HFF-Myc (cell line): ENCODE results near the gene WDR33.

ENCODE experiments used
- DNase-seq: peaks from one replicate; pipeline ENCODE4 v3.0.0-alpha.2; 2011; ENCODE audit warnings: low read depth; ENCODE audit errors: extremely low read depth
- H3K4me3 ChIP-seq: replicated peaks from 2 replicates; pipeline ENCODE4 v1.5.1; 2011; ENCODE audit warnings: low read depth, mild to moderate bottlenecking, control low read depth, low read length
- CTCF ChIP-seq: IDR thresholded peaks from 2 replicates; pipeline ENCODE4 v1.5.1; 2012; ENCODE audit warnings: mild to moderate bottlenecking, low read depth, low read length, control low read depth; ENCODE audit errors: missing control alignments

The WDR33 gene

DNA sequence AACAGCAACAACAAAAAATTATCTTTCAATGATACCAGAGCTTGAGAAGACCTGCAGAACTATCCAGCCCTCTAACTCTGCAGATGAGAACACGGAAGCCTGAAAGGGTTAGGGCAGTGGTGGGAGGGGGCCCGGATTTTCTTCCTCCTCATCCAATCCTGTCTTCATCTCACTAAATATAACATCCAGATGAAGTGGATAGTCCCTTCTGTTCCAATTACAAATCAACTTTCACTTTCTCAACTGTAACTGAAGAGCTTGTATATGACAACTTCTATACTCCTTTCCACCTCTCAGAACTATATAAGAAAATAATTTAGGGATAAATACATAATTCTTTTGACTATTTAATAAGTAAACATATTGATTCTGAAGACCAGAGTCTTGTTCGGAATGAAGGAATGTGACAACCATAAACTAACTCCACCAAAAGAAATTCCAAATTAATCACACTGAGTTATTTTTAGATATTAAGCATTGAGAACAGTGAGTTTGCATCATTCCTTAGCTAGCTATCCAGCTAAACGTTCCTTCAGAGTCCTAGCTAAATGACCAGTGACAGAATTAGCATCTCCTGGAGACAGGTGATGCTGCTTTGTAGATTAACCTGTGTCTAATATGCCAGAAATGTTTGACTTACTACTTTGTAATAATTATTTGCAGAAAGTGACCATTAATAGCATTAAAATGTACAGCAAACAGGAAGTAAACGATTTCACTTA lies 77.0 kb downstream of the WDR33 start:
- no peak overlapping the region for H3K4me3 ChIP-seq
- TF ChIP-seq CTCF, result no peak
- no peak for DNase-seq

DNA sequence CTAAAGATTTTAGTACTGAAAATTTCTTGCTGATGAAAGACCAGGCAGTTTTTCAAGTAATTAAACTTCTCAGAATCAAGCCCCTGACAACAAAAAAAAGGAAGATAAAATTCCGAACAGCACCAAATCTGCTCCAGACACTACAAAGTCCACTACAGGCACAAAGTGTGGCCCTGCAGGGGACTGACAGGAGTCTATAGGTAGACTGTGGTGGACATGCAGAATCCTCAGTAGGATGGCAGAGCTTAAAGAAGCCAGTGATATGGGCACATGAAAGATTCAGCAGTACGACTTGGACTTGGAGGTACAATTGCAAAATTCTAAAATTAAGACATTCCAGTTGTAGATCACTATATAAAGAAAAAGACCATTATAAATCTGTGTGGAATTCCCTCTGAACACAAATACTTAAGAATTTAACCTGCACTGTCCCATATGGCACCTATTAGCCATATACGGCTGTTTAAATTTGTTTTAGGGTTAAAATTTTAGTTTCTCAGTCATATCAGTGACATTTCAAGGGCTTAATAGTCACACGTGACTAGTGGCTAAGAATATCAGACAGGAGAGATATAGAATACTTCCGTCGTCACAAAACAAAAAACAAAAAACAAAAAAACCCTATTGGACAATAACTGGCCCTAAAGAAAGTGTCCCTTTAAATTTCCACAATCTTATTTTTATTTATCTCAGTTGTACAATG lies 77.7 kb downstream of the WDR33 start:
- TF ChIP-seq CTCF, result no peak
- no peak for DNase-seq
- H3K4me3 ChIP-seq, result no peak overlapping the region

DNA sequence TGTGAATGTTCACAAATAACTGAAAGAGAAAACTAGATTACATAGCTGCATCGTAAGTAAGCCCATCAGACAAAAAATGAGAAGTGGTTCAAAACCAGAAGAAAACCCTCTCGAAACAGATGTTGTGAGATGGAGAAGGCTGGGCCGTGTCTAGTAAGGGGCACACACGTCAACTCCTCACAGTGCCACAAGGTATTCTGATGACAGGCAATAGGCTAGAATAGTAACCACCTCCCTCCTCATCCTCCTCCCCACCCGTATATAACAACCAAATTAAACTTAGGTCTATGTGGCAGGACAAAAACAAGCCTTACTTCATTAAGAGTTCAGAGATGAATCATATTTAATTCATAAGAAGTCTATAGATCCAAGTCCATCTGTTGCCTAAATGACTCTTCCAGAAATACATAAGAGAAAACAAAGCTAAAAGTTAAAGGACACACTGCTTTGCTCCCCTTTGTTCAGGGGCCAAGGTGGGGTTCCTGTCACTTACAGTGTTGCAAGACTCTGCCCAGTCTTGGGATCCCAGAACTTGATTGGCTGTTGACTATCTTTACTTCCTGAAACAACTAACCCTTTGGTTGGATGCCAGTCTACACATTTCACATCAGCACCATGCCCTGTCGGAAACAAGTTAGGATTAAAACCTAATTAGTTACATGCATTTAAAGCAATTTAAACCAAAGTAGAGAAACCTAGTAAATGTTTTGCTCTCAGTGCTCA lies 84.7 kb downstream of the WDR33 start:
- TF ChIP-seq CTCF, result no peak
- DNase-seq, result no peak
- no peak overlapping the region for H3K4me3 ChIP-seq

GRCh38 chr2:127722807-127723206 lies 88.2 kb downstream of the WDR33 start:
- no peak for TF ChIP-seq CTCF
- no peak overlapping the region for H3K4me3 ChIP-seq
- DNase-seq, result no peak

- H3K4me3 ChIP-seq, result no peak overlapping the region
- no peak for TF ChIP-seq CTCF
- DNase-seq, result no peak
Measured at GRCh38 chr2:127721978-127722355, 89.0 kb downstream of the WDR33 start.

- no peak for TF ChIP-seq CTCF
Measured at GRCh38 chr2:127721311-127721977, 89.5 kb downstream of the WDR33 start.

More at GRCh38 chr2:127721311-127721977, 89.5 kb downstream of the WDR33 start:
- DNase-seq, result no peak
- no peak overlapping the region for H3K4me3 ChIP-seq
